Activated CD4-positive, alpha-beta T cell treated with anti-CD3 and anti-CD28 coated beads, Interleukin-2, amount 50 U/mL, for 16 hours (primary cell): ENCODE results near the gene DLK1.

Source experiments
- DNase-seq: peaks from one replicate; pipeline ENCODE4 v3.0.0-alpha.2; 2020

The DLK1 gene

DNA sequence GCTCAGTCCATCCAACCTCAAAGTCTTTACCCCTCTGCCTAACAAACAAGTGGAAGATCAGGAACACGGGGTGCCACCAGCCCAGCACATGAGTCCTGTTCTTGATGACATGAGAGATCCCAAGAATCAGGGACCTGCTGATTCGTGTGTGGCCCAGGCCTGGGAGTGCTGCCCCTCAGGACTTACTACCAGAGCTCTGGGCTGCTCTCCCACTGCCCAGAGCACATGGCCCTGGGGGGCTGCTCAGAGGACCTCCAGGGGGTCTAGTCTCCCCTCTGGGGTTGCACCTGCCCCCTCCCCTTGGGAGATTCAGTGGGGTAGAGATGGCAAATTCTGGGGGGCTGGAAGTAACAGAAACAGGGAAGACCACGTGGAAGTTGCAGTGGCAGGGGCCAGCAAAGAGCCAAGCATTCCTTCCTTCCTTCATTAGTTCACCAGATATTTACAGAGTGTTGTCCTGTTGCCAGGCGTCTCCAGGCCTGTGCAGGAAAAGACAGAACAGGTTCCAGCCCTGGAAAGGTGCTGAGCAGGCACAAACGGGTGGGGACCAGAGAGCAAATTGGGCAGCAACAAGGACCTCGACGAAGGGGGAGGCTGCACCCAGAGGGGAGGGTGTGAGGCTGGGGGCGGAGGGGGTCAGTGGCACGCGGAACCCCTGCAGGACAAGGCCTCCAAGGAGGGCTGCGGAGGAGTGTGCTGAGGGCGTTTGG is 54.1 kb downstream of the DLK1 start:
- no peak for DNase-seq

DNA sequence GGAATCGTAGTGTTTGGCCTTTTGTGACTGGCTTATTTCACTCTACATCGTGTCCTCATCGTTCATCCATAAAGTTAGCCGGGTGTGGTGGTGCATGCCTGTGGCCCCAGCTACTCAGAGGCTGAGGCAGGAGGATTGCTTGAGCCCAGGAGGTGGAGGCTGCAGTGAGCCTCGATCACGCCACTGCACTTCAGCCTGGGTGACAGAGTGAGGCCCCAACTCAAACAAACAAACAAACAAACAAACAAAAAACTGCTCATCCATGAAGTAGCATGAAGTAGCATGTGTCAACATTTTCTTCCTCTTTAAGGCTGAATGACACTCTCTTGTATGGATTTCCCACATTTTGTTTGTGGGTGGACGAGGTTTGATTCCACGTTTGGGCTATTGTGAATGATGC is 55.3 kb downstream of the DLK1 start:
- no peak for DNase-seq

GRCh38 chr14:100782516-100783320 is 56.0 kb downstream of the DLK1 start:
- DNase-seq: no peak

GRCh38 chr14:100783630-100784370 is 57.1 kb downstream of the DLK1 start:
- no peak for DNase-seq

DNA sequence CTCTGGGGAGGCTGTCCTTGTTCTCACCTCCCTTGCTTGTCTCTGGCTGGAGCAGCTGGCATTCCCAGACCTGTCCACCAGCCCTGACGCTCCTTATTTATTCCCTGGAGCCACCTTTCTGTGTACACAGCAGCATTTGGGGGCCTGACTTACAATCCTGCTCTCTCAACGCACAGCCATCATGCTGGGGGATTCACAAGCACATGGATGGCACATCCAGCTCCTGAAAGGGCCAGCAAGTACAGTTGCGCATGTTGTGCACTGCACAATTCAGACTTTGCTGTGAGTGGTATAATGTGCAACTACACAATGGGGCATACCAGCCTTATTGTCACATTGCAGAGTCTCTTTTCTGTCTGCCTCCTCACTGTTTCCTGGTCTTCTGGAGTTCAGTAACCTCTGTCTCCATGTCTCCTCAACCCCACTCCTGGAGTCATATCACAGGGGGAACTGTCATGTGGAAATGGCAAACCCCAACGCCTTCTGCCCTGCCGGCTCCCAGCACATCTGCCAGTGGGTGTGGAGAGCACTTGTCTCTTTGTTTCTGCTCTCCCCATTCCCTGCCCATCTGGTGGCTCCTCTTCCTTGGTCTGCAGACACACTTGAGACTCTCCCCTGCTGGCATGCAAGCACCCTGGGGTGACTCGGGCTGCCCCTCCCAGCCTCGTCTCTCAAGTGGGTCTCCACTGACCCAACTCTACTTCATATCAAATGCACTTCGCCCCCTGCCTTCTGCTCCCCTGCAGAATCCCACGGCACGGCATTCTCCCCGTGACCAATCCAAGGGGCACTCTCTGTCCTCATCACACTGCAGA is 58.0 kb downstream of the DLK1 start:
- DNase-seq: no peak

GRCh38 chr14:100785338-100785615 is 58.6 kb downstream of the DLK1 start:
- no peak for DNase-seq

DNA sequence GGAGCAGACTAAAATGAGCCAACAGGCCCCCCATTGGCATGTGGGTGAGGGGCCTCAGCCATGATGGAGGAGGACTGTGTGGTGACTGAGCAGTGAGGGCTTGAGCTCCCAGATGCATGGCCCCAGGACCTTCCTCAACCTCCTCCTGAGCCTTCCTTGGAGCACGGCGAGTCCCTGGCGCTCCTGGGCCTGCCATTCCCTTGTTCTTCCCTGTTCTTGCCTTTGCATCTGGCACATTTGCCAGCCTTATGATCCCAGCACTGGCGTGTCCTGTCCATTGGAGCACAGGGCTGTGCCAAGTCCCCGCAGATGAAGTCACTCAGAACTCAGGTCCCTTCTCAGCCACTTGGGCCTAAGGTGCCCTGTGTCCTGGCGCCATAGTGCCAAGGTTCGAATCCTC is 58.9 kb downstream of the DLK1 start:
- no peak for DNase-seq

DNA sequence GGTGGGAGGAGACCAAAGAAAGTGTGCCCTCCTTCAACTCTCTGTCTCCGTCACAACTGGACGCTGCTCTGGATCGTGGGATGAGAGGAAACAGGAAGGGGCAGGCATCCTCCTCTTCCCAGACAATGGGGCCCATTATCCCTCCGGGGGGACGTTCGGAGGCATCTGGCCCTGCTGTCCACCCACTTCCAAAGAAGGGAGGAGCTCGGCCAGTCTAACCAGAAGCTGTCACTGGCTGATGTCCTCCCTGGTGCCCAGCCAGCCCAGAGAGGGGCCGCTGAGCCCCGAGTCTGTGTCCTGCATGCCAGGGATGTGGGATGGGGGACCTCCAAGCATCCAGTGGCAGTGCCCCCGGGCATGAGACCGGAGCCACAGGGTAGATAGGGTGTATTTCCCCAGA is 59.4 kb downstream of the DLK1 start:
- no peak for DNase-seq

DNA sequence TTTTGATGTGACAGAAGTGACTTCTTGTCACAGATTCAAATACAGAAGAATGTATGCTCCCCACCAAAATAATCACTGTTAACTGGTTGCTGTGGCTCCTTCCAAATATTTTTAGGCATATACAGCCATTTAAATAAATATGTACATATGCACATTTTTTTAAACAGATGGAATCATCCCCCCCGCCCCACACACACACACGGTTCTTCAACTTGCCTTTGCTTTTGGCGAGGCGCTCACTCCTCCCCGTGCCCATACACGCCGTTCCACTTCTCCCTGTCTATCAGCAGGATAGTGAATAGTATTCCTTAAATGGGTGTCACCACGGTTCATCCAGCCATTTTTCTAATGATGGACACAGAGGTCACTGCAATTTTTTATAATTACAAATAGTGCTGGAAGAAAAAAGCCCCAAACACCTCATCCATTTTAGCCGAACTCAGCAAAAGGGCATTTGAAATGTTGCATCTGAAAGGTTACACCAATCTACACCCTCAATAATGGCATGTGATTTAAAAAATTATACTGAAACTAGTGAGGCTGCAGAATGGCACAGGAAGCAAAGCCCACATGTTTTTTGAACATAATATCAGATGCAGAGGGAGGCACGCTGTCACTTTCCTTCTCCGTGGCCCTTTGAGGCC is 60.0 kb downstream of the DLK1 start:
- DNase-seq: no peak

GRCh38 chr14:100787659-100788058 is 61.0 kb downstream of the DLK1 start:
- no peak for DNase-seq
